ENCODE data around the gene ZNF367. TPM values are rescaled to one million over a fixed set of nuclear protein-coding genes. Genes with fewer than 3 reads are reported as not detected.
A peak's percentile ranks its signal among the peaks of the same experiment; 100 is the strongest.

Gene ZNF367
- total and polyA plus RNA-seq, 2 experiments from 2014 or later: 2.5 to 12.3 TPM

GRCh38 chr9:96394832-96395496 lies 23.2 kb downstream of the ZNF367 start:
- Histone ChIP-seq H3K79me2 (replicated peaks; ENCODE audit: insufficient read depth) (peaks cover 24% of the 10 kb centered on the region), H3K27me3 (ENCODE audit: insufficient read depth) (no peaks in the 10 kb centered on the region), H3K4me1 (ENCODE audit: insufficient read depth) (peaks cover 43% of the 10 kb centered on the region), H4K20me1 (replicated peaks; ENCODE audit: insufficient read depth) (peaks cover 7% of the 10 kb centered on the region), H3F3A (replicated peaks; ENCODE audit: low read depth) (peaks cover 9% of the 10 kb centered on the region; the same call in 1 of the 2 replicates), H3K4me2 (peak overlapping the region; percentile 73), H3K4me3 (peak overlapping the region; percentile 29), H3K9me2 (ENCODE audit: insufficient read depth) (no peaks in the 10 kb centered on the region), H2AFZ (no peak overlapping the region), H3K27ac (ENCODE audit: low read depth) (0 out of 2 replicates have a peak overlapping the region, but pooled peaks have one; percentile 33), H3K36me3 (ENCODE audit: insufficient read depth) (peaks cover 17% of the 10 kb centered on the region; the same call in 1 of the 2 replicates)
- H3K27me3 Mint-ChIP-seq (ENCODE audit: insufficient read depth, low read depth, poor library complexity): peaks cover 1% of the 10 kb centered on the region
- DNase-seq (ENCODE audit: low spot score) (peak; percentile 34), ATAC-seq (peak; percentile 59)
- H3K4me3 Mint-ChIP-seq: peak overlapping the region; percentile 32; the same call in 2 of the 3 replicates
- no peak for TF ChIP-seq EZH2phosphoT487 (IDR thresholded peaks at IDR 0.05; ENCODE audit: unreplicated experiment)
- TF ChIP-seq ZNF331 (CRISPR knock-in tag; IDR thresholded peaks at IDR 0.05; ENCODE audit: low read depth): no peak
- TF ChIP-seq ZNF114 (CRISPR knock-in tag; IDR thresholded peaks at IDR 0.05): no peak
- no peak for TF ChIP-seq ETS1 (IDR thresholded peaks at IDR 0.05)
- TF ChIP-seq JUNB (IDR thresholded peaks at IDR 0.05; ENCODE audit: unreplicated experiment): no peak
- no peak for TF ChIP-seq EZH2 (IDR thresholded peaks at IDR 0.05; ENCODE audit: low read depth, unreplicated experiment)
- no peak for TF ChIP-seq CREB1 (CRISPR knock-in tag; IDR thresholded peaks at IDR 0.05; ENCODE audit: low read depth)
- no peak for TF ChIP-seq STAT1 (IDR thresholded peaks at IDR 0.05; ENCODE audit: unreplicated experiment)
- TF ChIP-seq NANOG (IDR thresholded peaks at IDR 0.05; ENCODE audit: borderline replicate concordance): no peak
- TF ChIP-seq CTCF (conservative IDR thresholded peaks at IDR 0.05; ENCODE audit: low read depth in 2 of 2): no peak
- no peak for TF ChIP-seq REST (IDR thresholded peaks at IDR 0.05; ENCODE audit: unreplicated experiment)
- no peak for TF ChIP-seq POLR2AphosphoS5 (IDR thresholded peaks at IDR 0.05; ENCODE audit: low read depth)
- no peak for TF ChIP-seq ZNF462 (CRISPR knock-in tag; IDR thresholded peaks at IDR 0.05)
- peaks cover 4% of the 10 kb centered on the region; the same call in 2 of the 3 replicates for H3K9me3 Mint-ChIP-seq
- peak overlapping the region; percentile 56 for H3K27ac Mint-ChIP-seq
- H3K4me1 Mint-ChIP-seq: peaks cover 34% of the 10 kb centered on the region
- H3K36me3 Mint-ChIP-seq (ENCODE audit: low read depth): peaks cover 41% of the 10 kb centered on the region
